IMR-90 (cell line): ENCODE results near the gene PCNX2. TPM values are rescaled to one million over a fixed set of nuclear protein-coding genes. Genes with fewer than 3 reads are reported as not detected.

Source experiments
- ATAC-seq: fragments of 200-7000 bp; cut with Tn5 transposase; 2 replicates; pipeline ENCODE4 v1.9.1; 2020; ENCODE audit warnings: low read depth, mild to moderate bottlenecking, moderate library complexity
- BruUV-seq: library from RNA; stranded (reverse); fragments of 400-500 nt; replicated peaks from 2 replicates; lab custom pipeline; 2021; lab: Mats Ljungman, UMichigan
- CTCF ChIA-PET: fragments of 300-600 bp; formaldehyde crosslinking; extraction: SDS; loops from one replicate; lab custom pipeline; 2021; ENCODE audit warnings: antibody characterized with exemption; lab: Yijun Ruan, JAX
- POLR2A ChIA-PET: fragments of 300-600 bp; sonication (Branson Sonifier 250); formaldehyde crosslinking; loops from one replicate; lab custom pipeline; 2022; ENCODE audit warnings: antibody characterized with exemption; ENCODE audit not compliant: unreplicated experiment; lab: Charles Lee
- DNase-seq: peaks from one replicate; pipeline ENCODE4 v3.0.0; 2013
- H2AFZ ChIP-seq: replicated peaks from 2 replicates; pipeline ENCODE3; 2013; ENCODE audit warnings: low read length, mild to moderate bottlenecking; ENCODE audit not compliant: poor library complexity
- H2AK5ac ChIP-seq: 2 replicates; pipeline ENCODE4 v1.6.1; 2013; ENCODE audit warnings: low read depth, low read length, inconsistent platforms
- H2AK9ac ChIP-seq: replicated peaks from 2 replicates; pipeline ENCODE3; 2013; ENCODE audit warnings: mild to moderate bottlenecking, low read depth, low read length, moderate library complexity; ENCODE audit not compliant: poor library complexity
- H2BK120ac ChIP-seq: 2 replicates; pipeline ENCODE4 v1.6.1; 2013; ENCODE audit warnings: low read depth, low read length, inconsistent platforms
- H2BK15ac ChIP-seq: 3 replicates; pipeline ENCODE4 v1.6.1; 2013; ENCODE audit warnings: low read depth, low read length, inconsistent platforms
- H2BK20ac ChIP-seq: 2 replicates; pipeline ENCODE4 v1.6.1; 2013; ENCODE audit warnings: low read depth, mild to moderate bottlenecking, inconsistent platforms, low read length, moderate library complexity
- H2BK5ac ChIP-seq: 2 replicates; pipeline ENCODE4 v1.6.1; 2013; ENCODE audit warnings: mild to moderate bottlenecking, low read depth, low read length, inconsistent platforms; ENCODE audit not compliant: poor library complexity, severe bottlenecking
- H3K14ac ChIP-seq: replicated peaks from 2 replicates; pipeline ENCODE4 v1.6.1; 2013; ENCODE audit warnings: low read depth, low read length, inconsistent platforms
- H3K18ac ChIP-seq: 2 replicates; pipeline ENCODE4 v1.6.1; 2013; ENCODE audit warnings: low read depth, low read length, control low read depth
- H3K23ac ChIP-seq: 2 replicates; pipeline ENCODE4 v1.6.1; 2013; ENCODE audit warnings: low read depth, low read length, inconsistent platforms
- H3K27ac ChIP-seq: 2 replicates; pipeline ENCODE4 v1.5.1; 2013; ENCODE audit warnings: mild to moderate bottlenecking, control low read depth, low read length; ENCODE audit not compliant: insufficient read depth
- H3K27me3 ChIP-seq: 2 replicates; pipeline ENCODE4 v1.6.1; 2013; ENCODE audit warnings: low read length; ENCODE audit not compliant: control insufficient read depth, insufficient read depth
- H3K36me3 ChIP-seq: 2 replicates; pipeline ENCODE4 v1.6.1; 2013; ENCODE audit warnings: low read length, mixed read lengths; ENCODE audit not compliant: control insufficient read depth, insufficient read depth
- H3K4ac ChIP-seq: 2 replicates; pipeline ENCODE4 v1.6.1; 2013; ENCODE audit warnings: low read depth, low read length, inconsistent platforms
- H3K4me1 ChIP-seq: 2 replicates; pipeline ENCODE4 v1.6.1; 2013; ENCODE audit warnings: low read length, mixed read lengths; ENCODE audit not compliant: control insufficient read depth, insufficient read depth
- H3K4me2 ChIP-seq: 2 replicates; pipeline ENCODE4 v1.6.1; 2013; ENCODE audit warnings: low read depth, mild to moderate bottlenecking, control low read depth, low read length, moderate library complexity
- H3K4me3 ChIP-seq: 2 replicates; pipeline ENCODE4 v1.5.1; 2013; ENCODE audit warnings: low read depth, mild to moderate bottlenecking, control low read depth, low read length, moderate library complexity; ENCODE audit not compliant: insufficient read depth
- H3K56ac ChIP-seq: 2 replicates; pipeline ENCODE4 v1.6.1; 2013; ENCODE audit warnings: low read length, inconsistent platforms; ENCODE audit not compliant: insufficient read depth; ENCODE audit errors: extremely low read depth
- H3K79me1 ChIP-seq, 2 experiments: 2 replicates each; pipeline ENCODE4 v1.6.1; 2013; ENCODE audit warnings: low read length in 2 of 2, inconsistent platforms in 1 of 2, low read depth in 1 of 2
- H3K9ac ChIP-seq: 2 replicates; pipeline ENCODE4 v1.6.1; 2013; ENCODE audit warnings: low read depth, low read length, control low read depth
- H3K9me1 ChIP-seq: 2 replicates; pipeline ENCODE4 v1.6.1; 2013; ENCODE audit warnings: low read length, inconsistent platforms; ENCODE audit not compliant: insufficient read depth
- H3K9me3 ChIP-seq: 2 replicates; pipeline ENCODE4 v1.6.1; 2013; ENCODE audit warnings: low read length; ENCODE audit not compliant: control insufficient read depth, insufficient read depth
- H4K20me1 ChIP-seq: 2 replicates; pipeline ENCODE4 v1.6.1; 2013; ENCODE audit warnings: low read length, inconsistent platforms; ENCODE audit not compliant: insufficient read depth
- H4K5ac ChIP-seq: 2 replicates; pipeline ENCODE4 v1.6.1; 2013; ENCODE audit warnings: mild to moderate bottlenecking, low read depth, low read length, control low read depth
- H4K8ac ChIP-seq, 2 experiments: 2 replicates each; pipeline ENCODE4 v1.6.1; 2013; ENCODE audit warnings: low read depth in 2 of 2, low read length in 2 of 2, control low read depth in 1 of 2, inconsistent platforms in 1 of 2
- H4K91ac ChIP-seq: 2 replicates; pipeline ENCODE4 v1.6.1; 2013; ENCODE audit warnings: low read depth, low read length, inconsistent platforms; ENCODE audit not compliant: insufficient read depth
- BHLHE40 ChIP-seq: fragments of 150-350 bp; IDR thresholded peaks from 2 replicates; pipeline ENCODE4 v1.6.1; 2016; ENCODE audit warnings: mild to moderate bottlenecking, low read depth, low read length
- CTCF ChIP-seq: conservative IDR thresholded peaks from 2 replicates; pipeline ENCODE4 v1.5.1; 2012; ENCODE audit warnings: mild to moderate bottlenecking, low read depth, low read length, improper control_type of control experiment
- MAFK ChIP-seq: IDR thresholded peaks from 2 replicates; pipeline ENCODE4 v1.6.1; 2012; ENCODE audit warnings: low read depth, low read length, improper control_type of control experiment
- RFX5 ChIP-seq: IDR thresholded peaks from 2 replicates; pipeline ENCODE4 v1.8.0; 2012; ENCODE audit warnings: low read depth, mild to moderate bottlenecking, low read length, moderate library complexity
- WGBS, 2 experiments: methylation state at CpG; one replicate each; pipeline versions ENCODE4 v1.1.5 to v1.1.7; 2013; ENCODE audit warnings: missing lambda C conversion rate in 2 of 2; ENCODE audit not compliant: insufficient read length in 1 of 2; ENCODE audit errors: extremely low coverage in 2 of 2; 5-methylcytosine and 5-hydroxymethylcytosine counted together
- dilution Hi-C: fragments of 300-500 bp; cut with HindIII; formaldehyde crosslinking; loops from one replicate; pipeline ENCODE4 v1.14.3; 2018; ENCODE audit warnings: low sequenced_read_pairs; ENCODE audit not compliant: unreplicated experiment
- in situ Hi-C: fragments of 300-500 bp; cut with MboI; formaldehyde crosslinking; loops from 3 replicates; pipeline ENCODE4 v1.14.3; 2019; ENCODE audit warnings: low sequenced_read_pairs, inconsistent platforms, mixed read lengths
- intact Hi-C: fragments of 100-400 bp; cut with micrococcal nuclease; formaldehyde crosslinking; loops from 2 replicates; pipeline ENCODE4 v1.10.0; 2022
- polyA plus RNA-seq, 3 experiments: library from polyadenylated mRNA; depleted of rRNA; stranded (reverse); fragments of >200 nt; gene quantifications; 2 replicates each; pipeline ENCODE4 v1.2.3, GENCODE V29; 2012; ENCODE audit warnings: low replicate concordance in 1 of 3
- total RNA-seq: library from RNA; depleted of rRNA; stranded (reverse); fragments of >200 nt; gene quantifications from 2 replicates; pipeline ENCODE4 v1.2.3, GENCODE V29; 2012

Gene PCNX2
- total and polyA plus RNA-seq, 2 of the 4 experiments (the other 2 are of a cell fraction): 15.9 to 22.6 TPM

GRCh38 chr1:233282582-233282886 lies 13.0 kb downstream of the PCNX2 start:
- Histone ChIP-seq H2BK15ac (no peak overlapping the region), H3K4ac (no peak overlapping the region), H3K27ac (no peak overlapping the region), H3K9ac (no peak overlapping the region), H3K27me3 (no peaks in the 10 kb centered on the region), H2BK120ac (no peak overlapping the region), H2BK20ac (no peak overlapping the region), H3K4me3 (no peak overlapping the region), H3K36me3 (peaks cover under 1% of the 10 kb centered on the region; the same call in 1 of the 2 replicates), H4K20me1 (peaks cover 11% of the 10 kb centered on the region; the same call in 1 of the 2 replicates), H2BK5ac (no peak overlapping the region), H4K91ac (no peak overlapping the region), H3K9me3 (no peaks in the 10 kb centered on the region), H3K23ac (no peak overlapping the region), H2AK9ac (no peak overlapping the region), H3K56ac (no peak overlapping the region), H3K79me1 (peaks cover 23 to 50% of the 10 kb centered on the region in 2 experiments), H2AK5ac (no peak overlapping the region), H4K5ac (no peak overlapping the region), H3K4me2 (no peak overlapping the region), H3K4me1 (no peaks in the 10 kb centered on the region), H3K9me1 (peaks cover 6% of the 10 kb centered on the region; the same call in 1 of the 2 replicates), H2AFZ (no peak overlapping the region), H4K8ac (no peak overlapping the region), H3K14ac (no peak overlapping the region), H3K18ac (no peak overlapping the region)
- no peak for ATAC-seq
- TF ChIP-seq RFX5: no peak
- no peak for TF ChIP-seq BHLHE40
- TF ChIP-seq CTCF: no peak
- TF ChIP-seq MAFK: no peak
- ChIA-PET CTCF (no interaction called here), POLR2A (no interaction called here)
- no TSS peak for BruUV-seq
- DNase-seq: no peak
- WGBS, 2 experiments: 100% methylated on average over 1 of the region's 3 CpGs; no CpG with 5 or more reads in 1 of the 2 experiments
- intact Hi-C loops: no loop called here
- dilution Hi-C loops: no loop called here
- in situ Hi-C loops: no loop called here
